Measurements from ENCODE around the gene COX4I1. TPM values are rescaled to one million over a fixed set of nuclear protein-coding genes. Genes with fewer than 3 reads are reported as not detected.

COX4I1 gene
- total RNA-seq, 4 donors from 2014 or later: 635 to 1,115 (median 865) TPM

GRCh38 chr16:85798901-85799496 lies 496 bp upstream of the COX4I1 start:
- Histone ChIP-seq H3K4me1 (peaks cover 21 to 32% (median 27%) of the 10 kb centered on the region in 4 donors), H3K9me3 (no peaks in the 10 kb centered on the region), H3K27me3 (no peaks in the 10 kb centered on the region), H3K36me3 (peaks cover 0 to 18% (median 7%) of the 10 kb centered on the region in 4 donors), H3K4me3 (peak overlapping the region; percentile 94 to 99 (median 98)), H3K27ac (peak overlapping the region; percentile 94 to 99 (median 95))
- DNase-seq: peak; percentile 24
- 1% methylated on average over 33 of the region's 51 CpGs; no CpG with 5 or more reads in 1 of the 2 donors for WGBS, 2 donors (ENCODE audit: low coverage in 1 of 2)
- in situ Hi-C loops (cut with MboI; ENCODE audit: low pct_ligation_motif_present in 1 of 4, low pct_unique_long_range_greater_than_20kb in 1 of 4, low sequenced_read_pairs in 3 of 4): no loop called here
- intact Hi-C loops (cut with DNase I; ENCODE audit: low total_unique reads): no loop called here
- TF ChIP-seq CTCF (IDR thresholded peaks at IDR 0.05): peak in 1 of 5 experiments; percentile 26
- TF ChIP-seq POLR2AphosphoS5 (IDR thresholded peaks at IDR 0.05): no peak

GRCh38 chr16:85800321-85800669 lies 800 bp downstream of the COX4I1 start:
- TF ChIP-seq POLR2A (IDR thresholded peaks at IDR 0.05) (no peak), POLR2AphosphoS5 (IDR thresholded peaks at IDR 0.05) (no peak), EP300 (IDR thresholded peaks at IDR 0.05; ENCODE audit: low read depth) (no peak), CTCF (IDR thresholded peaks at IDR 0.05) (no peak)
- no peaks in the 10 kb centered on the region for H3K27me3 ChIP-seq
- in situ Hi-C loops (cut with MboI; ENCODE audit: low pct_ligation_motif_present in 1 of 4, low pct_unique_long_range_greater_than_20kb in 1 of 4, low sequenced_read_pairs in 3 of 4) (loop anchor here in 1 of 4 donors (25.0 kb wide), 1 partner anchor 712 kb away; the partner anchor contains the start of gene FOXF1), intact Hi-C loops (cut with DNase I; ENCODE audit: low total_unique reads) (no loop called here)
- H3K27ac ChIP-seq: peak overlapping the region; percentile 94 to 99 (median 95)
- 8% methylated on average over 9 of the region's 9 CpGs; no CpG with 5 or more reads in 1 of the 2 donors for WGBS, 2 donors (ENCODE audit: low coverage in 1 of 2)
- H3K36me3 ChIP-seq: peaks cover 0 to 27% (median 12%) of the 10 kb centered on the region in 4 donors
- H3K4me3 ChIP-seq: peak overlapping the region; percentile 97 to 99 (median 98)
- peaks cover 21 to 32% (median 27%) of the 10 kb centered on the region in 4 donors for H3K4me1 ChIP-seq
- no peak for DNase-seq
- H3K9me3 ChIP-seq: no peaks in the 10 kb centered on the region

GRCh38 chr16:85803570-85803969 lies 4.1 kb downstream of the COX4I1 start:
- Histone ChIP-seq H3K36me3 (peaks cover 0 to 43% (median 21%) of the 10 kb centered on the region in 4 donors), H3K4me1 (peaks cover 12 to 18% (median 15%) of the 10 kb centered on the region in 4 donors), H3K27ac (no peak overlapping the region), H3K9me3 (no peaks in the 10 kb centered on the region), H3K27me3 (no peaks in the 10 kb centered on the region), H3K4me3 (no peak overlapping the region)
- WGBS, 2 donors (ENCODE audit: low coverage in 1 of 2): 68 to 100% methylated on average over 2 to 14 of the region's 14 CpGs
- no peak for DNase-seq
- in situ Hi-C loops (cut with MboI; ENCODE audit: low pct_ligation_motif_present in 1 of 4, low pct_unique_long_range_greater_than_20kb in 1 of 4, low sequenced_read_pairs in 3 of 4) (loop anchor here in 1 of 4 donors (25.0 kb wide), 1 partner anchor 709 kb away; the partner anchor contains the start of gene FOXF1), intact Hi-C loops (cut with DNase I; ENCODE audit: low total_unique reads) (no loop called here)
- TF ChIP-seq POLR2A (IDR thresholded peaks at IDR 0.05) (no peak), CTCF (IDR thresholded peaks at IDR 0.05) (no peak), EP300 (IDR thresholded peaks at IDR 0.05; ENCODE audit: low read depth) (no peak), POLR2AphosphoS5 (IDR thresholded peaks at IDR 0.05) (no peak)

GRCh38 chr16:85805442-85806045 lies 6.0 kb downstream of the COX4I1 start:
- Histone ChIP-seq H3K9me3 (no peaks in the 10 kb centered on the region), H3K36me3 (peaks cover 0 to 43% (median 21%) of the 10 kb centered on the region in 4 donors), H3K4me1 (peaks cover 7 to 13% (median 9%) of the 10 kb centered on the region in 4 donors), H3K27ac (no peak overlapping the region), H3K4me3 (no peak overlapping the region), H3K27me3 (no peaks in the 10 kb centered on the region)
- WGBS, 2 donors (ENCODE audit: low coverage in 1 of 2): 87 to 88% methylated on average over 16 to 17 of the region's 18 CpGs
- intact Hi-C loops (cut with DNase I; ENCODE audit: low total_unique reads): no loop called here
- no peak for TF ChIP-seq POLR2AphosphoS5 (IDR thresholded peaks at IDR 0.05)
- no peak for TF ChIP-seq CTCF (IDR thresholded peaks at IDR 0.05)
- no peak for TF ChIP-seq POLR2A (IDR thresholded peaks at IDR 0.05)
- no peak for TF ChIP-seq EP300 (IDR thresholded peaks at IDR 0.05; ENCODE audit: low read depth)
- no peak for DNase-seq
- in situ Hi-C loops (cut with MboI; ENCODE audit: low pct_ligation_motif_present in 1 of 4, low pct_unique_long_range_greater_than_20kb in 1 of 4, low sequenced_read_pairs in 3 of 4): loop anchor here in 1 of 4 donors (25.0 kb wide), 1 partner anchor 707 kb away; the partner anchor contains the start of gene FOXF1
